ENCODE data around the gene DCHS1.
A peak's percentile ranks its signal among the peaks of the same experiment; 100 is the strongest.

Gene DCHS1

DNA sequence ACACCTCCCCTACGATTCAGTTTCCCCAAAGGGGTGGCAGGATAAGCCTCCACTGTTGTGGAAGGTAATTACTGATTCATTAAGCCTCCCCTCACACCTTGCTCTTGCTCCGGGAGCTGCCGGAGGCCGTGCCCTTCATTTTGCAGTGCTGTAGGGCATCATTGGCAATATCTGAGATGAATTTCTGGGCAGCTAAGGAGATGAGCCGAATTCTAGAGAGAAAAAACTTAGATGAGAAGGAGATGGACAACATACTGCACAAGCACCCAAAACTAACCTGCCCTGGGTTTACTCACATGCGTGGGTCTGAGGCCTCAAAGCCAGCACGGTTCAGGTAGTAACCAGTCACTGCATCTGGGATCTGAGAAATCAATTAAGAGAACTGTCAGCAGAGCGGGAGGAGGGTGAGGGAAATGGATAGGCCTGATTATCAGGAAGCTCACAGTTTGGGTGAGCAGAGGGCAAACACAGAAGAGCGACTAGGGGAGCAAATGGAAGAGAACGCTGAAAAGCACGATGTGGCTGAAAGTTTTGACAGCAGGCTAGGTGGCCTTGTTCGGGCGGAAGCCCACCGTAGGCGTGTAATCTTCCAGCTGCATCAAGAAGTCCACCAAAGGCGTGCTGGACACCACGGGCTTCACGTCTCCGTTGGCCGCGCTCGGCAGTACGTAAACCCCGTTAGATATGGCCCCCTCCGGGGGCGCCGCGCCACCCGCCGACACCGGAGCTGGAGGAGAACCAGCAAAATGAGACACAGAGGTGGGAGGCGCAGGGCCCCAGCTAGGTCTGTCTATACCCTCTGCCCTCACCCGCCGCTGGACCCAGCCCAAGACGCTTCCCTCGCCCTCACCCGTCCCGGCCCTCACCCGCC lies 44.3 kb downstream of the DCHS1 start:
- DNase-seq: peak; percentile 13

DNA sequence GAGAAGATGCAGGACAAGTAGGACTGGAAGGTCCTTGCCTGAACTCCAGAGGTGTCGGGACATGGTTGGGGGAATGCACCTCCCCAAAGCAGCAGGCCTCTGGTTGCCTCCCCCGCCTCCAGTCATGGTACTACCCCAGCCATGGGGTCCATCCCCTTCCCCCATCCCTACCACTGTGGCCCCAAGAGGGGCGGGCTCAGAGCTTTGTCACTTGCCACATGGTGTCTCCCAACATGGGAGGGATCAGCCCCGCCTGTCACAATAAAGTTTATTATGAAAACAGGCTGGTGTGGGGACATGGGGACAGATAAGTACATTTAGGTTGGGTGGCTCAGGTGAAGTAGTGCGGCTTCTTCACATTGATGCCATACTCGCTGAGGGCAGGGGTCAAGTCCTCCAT lies 45.0 kb downstream of the DCHS1 start:
- no peak for DNase-seq

DNA sequence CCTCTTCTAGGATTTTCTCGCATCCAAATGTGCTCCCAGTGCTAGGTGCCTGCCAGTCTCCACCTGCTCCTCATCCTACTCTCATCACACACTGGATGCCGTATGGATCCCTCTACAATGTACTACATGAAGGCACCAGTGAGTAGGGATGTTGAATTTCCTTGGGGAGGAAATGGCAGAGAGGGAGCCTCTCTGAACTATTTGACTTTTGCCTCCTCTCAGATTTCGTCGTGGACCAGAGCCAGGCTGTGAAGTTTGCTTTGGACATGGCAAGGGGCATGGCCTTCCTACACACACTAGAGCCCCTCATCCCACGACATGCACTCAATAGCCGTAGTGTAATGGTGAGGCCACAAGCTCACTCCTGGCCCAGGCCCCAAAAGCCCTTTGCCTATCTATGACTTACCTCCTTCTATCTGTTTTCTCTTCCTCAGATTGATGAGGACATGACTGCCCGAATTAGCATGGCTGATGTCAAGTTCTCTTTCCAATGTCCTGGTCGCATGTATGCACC lies 46.0 kb downstream of the DCHS1 start:
- DNase-seq: no peak

DNA sequence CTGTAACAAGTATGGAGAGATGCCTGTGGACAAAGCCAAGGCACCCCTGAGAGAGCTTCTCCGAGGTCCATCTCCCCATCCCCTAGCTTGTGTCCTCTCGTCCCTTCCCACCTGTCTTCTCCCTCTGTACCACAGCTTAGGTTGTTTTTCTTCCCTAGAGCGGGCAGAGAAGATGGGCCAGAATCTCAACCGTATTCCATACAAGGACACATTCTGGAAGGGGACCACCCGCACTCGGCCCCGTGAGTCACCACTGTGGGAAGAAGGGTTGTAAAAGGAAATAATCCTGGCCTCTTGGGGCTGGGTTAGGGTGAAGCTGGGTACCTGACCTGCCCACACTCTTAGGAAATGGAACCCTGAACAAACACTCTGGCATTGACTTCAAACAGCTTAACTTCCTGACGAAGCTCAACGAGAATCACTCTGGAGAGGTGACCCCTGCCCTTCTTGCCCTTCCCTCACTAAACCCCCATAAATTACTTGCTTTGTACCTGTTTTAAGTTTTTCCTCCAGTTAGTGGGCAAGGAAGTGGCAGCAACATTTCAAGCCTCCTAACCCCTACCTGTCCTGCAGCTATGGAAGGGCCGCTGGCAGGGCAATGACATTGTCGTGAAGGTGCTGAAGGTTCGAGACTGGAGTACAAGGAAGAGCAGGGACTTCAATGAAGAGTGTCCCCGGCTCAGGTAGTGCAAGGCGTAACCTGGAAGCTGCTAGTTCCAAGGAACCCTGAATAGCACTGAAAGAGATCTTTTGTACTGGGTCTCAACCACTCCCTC lies 46.7 kb downstream of the DCHS1 start:
- DNase-seq: no peak

DNA sequence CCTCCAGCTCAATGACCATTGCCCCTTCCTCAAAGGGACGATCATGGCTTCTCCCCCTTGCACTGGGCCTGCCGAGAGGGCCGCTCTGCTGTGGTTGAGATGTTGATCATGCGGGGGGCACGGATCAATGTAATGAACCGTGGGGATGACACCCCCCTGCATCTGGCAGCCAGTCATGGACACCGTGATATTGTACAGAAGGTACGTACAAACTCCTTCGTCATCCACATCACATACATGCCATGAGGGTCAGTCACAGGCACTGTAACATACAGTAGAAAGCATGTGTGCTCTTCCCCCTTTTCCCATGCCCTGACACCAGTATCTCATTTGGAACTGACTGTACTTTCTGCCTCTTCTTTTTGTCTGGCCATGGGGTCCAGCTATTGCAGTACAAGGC lies 47.6 kb downstream of the DCHS1 start:
- no peak for DNase-seq

DNA sequence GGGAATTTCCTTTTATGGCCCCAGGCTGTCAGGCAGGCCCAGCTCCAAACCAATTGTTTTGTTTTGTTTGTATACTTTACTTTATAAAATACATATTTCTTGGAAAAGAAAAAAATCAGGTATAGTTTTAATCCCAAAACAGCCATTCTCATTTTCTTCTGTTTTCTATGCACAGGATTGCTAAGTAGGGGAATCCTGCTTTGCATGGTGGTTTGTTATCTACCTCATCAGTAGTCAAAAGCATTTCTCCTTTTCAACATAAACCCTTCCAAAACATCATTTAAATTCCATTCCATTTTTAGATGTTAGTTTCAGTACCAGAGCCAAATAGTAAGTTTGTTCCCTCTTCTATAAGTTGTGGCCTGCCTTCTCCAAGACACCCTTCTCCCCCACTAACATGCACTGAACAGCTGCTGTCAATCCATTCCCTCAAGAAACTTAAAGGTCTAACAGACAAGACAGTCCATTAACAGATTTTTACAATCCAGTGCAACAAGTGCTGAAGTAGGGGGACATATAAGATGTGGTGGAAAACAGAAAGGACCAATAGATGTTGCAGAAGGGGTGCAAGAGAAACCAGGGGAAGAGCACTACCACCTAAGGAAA lies 48.3 kb downstream of the DCHS1 start:
- no peak for DNase-seq

DNA sequence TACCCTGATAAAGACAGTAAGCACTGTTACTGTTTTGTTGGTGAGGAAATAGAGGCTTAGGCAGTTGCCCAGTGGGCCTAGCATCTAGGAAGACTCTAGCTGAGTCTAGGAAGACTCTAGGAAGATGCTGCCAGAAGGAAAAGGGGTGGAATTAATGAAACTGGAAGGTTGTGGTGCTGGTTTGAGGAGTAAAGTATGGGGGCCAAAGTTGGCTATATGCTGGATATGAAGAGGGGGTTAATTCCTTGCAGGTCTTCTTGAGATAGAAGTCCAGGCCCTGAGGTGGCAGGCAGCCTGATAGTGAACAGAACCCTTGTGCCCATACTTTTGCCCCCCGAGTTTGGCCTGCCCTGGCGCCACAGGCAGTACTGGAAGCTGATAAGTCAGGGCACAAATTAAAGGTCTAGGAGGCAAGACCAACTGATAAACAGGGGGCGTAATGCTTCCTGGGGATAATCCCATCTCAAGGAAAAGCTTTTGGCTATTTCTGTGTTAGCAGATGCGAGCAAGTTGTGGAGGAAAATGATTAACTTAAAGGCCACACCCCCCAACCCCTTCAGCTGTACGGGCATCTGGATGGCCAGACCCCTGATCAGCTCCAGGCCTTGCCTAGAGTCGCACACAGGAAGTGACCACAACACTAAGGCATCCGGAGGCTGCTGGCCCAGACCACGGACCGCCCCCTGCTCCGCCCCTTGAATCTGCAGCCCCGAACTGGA lies 49.0 kb downstream of the DCHS1 start:
- peak; percentile 98 for DNase-seq

DNA sequence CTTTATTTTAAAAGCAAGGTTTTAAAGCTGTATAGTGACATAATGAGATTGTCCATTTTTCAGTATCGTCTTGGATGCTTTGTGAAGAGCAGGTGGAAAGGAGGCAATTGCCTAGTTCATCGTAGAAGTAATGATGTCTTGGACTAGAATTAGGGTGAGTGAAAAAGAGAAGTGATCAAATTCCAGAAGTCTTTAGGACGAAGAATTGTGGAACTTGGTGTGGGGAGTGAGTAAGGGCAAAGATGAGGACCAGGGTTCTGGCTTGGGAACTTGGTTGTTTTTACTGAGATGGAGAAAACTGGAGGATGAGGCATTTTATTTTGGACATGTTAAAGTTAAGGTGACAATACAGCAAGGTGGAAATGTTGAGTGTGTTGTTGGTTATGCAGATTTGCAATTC lies 50.8 kb downstream of the DCHS1 start:
- no peak for DNase-seq

DNA sequence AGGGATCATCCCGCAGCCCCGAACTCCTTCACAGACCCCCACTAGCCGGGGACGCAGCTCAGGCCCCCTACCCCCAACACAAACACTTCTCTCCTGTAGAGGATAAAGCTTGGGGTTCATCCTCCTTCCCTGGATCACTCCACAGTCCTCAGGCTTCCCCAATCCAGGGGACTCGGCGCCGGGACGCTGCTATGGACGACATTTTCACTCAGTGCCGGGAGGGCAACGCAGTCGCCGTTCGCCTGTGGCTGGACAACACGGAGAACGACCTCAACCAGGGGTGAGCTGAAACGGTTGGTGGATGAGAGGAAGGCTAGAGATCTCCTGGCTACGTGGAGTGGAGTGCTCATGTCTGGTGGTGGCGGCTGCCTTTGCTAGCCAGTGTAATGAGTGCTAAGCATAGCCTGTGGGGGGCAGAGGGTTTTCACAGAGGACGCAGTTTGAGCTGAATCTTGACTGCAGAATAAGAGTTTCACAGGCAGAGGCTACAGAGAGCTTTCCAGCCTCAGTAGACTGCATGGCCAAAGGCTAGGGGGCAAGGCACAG lies 51.5 kb downstream of the DCHS1 start:
- peak; percentile 73 for DNase-seq

DNA sequence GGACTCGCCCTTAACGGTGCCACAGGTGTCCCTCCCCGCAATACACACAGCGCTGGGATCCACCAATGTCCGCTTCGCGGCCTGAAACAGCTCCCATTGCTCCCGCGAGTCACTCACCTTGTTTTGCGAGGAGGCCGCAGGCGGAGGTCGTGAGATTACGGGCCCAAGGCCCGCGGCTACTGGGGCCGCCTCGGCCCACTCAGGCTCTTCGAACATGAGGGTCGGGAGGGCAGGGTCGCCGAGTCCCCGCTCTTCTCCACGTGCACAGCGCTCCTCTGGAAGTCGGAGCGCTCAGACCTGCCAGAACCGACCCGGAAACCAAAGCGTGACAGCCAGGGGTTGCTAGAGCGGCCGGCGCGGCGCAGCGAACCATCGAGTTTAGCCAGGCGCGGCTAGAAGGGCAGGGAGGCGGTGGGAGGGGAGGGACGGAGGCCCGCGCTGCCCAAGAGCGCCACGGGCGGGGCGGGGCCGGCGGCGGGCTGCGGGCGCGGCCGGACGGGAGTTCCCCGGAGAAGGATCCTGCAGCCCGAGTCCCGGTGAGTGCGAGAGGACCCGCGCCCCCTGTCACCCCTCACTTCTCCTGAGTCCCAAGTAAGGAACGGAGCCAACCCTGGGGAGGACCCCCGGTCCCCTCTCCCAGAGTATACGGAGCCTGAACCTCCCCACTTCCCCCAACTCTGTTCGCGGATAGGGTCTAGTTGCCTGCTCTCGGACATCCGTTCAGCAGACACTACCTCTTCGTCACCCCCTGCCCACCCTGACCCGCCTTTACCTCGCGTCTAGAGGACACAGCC lies 52.1 kb downstream of the DCHS1 start, which contains the start of the genes ILK and RRP8:
TSS of gene ILK (plus strand) at position 488 of the 794 bp plus-strand sequence. CDS start 498 bp downstream, outside the sequence.
TSS of gene RRP8 (minus strand) at position 330 of the 794 bp plus-strand sequence. CDS start at position 216, 114 bp downstream.
- peak; percentile 86 for DNase-seq

DNA sequence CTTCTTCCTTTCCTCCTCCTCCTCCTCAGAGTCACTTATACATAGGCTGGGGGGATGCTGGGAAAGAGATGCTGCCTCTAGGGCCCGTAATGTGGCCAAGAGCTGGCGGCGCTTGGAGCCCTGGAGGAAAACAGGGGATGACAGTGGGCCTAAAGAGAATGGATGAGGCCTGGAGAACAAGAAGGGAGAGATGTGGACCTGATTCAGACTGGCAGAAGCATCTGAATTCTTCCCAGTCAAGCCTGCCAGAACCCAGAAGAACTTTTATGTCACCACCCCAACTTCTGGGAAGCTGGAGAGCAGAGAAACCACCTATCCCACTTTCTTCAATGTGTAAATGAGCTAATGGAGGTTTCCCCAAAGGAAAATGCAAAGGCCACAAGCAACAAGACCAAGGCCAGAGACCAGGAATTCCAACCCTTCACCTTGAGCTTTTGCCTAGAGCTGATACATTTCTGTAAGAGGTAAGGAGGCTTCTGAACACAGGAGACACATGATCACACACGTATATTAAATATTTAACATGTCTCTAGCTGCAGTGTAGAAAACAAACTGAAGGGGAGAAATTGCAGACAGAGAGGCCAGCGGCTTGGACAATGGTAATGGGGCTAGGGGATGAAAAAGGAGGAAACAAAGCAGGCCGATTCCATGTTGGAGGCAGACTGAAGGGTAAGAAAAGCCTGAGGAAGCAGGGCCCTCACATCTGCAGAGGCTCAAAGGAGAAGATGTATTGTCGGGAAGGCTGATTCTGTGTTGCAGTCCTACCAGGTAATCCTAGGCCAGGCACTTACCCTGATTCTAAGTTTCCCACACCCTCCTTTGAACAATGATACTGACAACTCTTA lies 53.3 kb downstream of the DCHS1 start:
- DNase-seq: no peak

DNA sequence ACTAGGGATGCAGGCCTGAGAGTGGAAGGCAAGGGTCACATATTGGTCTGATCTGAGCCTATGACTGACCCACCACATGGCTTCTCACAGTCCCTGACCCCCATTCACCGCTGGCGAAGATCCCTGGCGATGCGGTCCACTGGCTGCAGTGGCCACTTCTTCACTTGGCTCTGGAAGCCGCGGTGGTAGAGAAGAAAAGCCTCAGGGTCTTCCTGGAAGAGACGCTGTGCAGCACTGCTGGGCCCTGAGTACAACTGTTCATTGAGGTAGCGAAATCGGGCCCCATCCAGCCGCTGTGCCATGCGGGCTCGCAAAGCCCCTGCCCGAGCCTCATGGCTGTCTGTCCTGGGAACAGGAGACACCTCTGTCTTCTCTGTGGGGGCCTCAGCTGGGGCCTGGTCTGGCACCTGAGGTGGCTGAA lies 54.6 kb downstream of the DCHS1 start:
- no peak for DNase-seq

DNA sequence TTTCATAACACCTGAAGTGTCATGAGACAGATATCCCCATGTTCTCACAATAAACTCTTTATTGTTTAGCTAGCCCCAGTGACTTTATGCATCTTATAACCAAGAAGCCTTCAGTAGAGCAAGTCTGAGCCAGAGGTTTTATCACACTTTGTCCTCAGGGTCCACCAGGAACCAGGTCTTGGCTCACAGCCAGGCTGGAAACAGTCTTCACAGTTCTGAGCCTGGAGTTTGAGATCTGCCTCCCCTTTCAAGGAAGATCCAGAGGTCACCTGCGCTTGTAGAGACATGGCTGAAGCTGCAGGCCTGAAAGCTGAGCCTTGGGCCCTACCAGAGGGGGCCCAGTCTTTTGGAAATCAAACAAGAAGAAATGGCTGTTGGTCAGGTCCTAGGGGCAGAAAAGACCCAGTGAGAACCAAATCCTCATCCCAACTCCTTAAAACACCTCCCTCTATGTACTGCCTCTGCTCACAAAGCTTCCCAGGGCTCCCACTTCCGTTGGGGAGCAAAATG lies 55.7 kb downstream of the DCHS1 start:
- DNase-seq: no peak

DNA sequence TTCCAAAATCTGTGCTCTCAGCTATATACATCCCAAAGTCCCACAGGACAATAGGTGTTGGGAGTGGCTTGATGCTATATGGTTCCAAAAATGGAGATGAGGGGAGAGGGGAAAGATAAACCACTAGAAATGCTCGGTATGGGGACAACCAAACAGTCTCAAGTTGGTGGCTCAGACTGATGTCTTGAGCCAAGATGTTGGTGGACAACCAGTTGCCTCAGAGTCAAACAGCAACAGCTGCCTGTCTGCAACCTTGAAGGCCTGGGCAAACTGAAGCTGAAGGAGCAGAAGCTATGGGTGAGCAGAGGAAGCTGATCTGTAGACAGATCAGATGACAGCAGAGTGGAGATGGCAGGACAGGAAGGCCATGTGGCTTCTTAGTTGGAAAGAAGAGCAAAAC lies 56.2 kb downstream of the DCHS1 start:
- DNase-seq: no peak

DNA sequence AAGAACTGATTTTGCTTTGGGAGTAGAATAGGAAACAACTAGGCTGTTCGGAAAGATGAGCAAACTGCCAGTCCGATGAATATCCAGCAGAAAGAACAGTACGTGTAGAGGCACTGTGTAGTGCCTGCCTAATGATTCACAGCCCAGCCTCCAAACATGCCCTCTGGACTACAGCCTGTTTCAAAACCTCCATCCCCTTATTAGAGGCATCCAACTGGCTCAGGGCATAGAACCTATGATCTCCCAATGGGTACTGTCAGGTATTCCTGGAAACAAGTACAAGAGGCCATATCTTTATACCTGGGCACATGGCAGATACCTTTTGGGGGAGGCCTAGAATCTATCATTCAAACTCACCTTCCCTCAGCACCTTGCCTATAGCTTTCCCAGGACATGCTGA lies 57.1 kb downstream of the DCHS1 start:
- no peak for DNase-seq

DNA sequence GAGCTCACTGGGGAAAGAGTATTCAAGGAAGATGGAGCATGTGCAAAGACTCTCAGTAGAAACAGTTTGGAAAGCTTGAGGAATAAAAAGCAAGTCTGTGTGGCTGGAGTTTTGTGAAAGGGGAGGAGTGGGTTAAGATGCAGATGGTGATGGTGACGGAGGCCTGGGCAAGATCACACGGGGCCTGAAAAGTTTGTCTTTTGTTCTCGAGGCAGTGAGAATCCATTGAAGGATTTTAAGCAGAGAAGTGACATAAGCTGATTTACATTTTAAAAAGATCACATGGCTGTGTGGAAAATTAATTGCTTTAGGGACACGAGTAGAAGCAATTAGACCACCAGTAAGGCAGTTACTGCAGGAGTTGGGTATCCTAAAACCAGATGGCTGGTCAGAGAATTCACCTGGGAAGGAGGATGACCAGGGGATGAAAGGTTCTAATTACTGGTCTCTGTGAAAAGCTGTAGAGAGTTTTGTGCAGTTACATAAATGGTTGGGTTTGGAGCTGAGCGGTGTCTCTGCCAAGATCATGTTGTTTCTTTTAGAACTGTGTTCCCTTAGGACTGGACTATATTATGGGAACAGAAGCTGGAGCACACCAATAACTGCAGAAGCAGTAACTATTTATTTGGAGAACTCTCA lies 59.3 kb downstream of the DCHS1 start:
- DNase-seq: no peak

DNA sequence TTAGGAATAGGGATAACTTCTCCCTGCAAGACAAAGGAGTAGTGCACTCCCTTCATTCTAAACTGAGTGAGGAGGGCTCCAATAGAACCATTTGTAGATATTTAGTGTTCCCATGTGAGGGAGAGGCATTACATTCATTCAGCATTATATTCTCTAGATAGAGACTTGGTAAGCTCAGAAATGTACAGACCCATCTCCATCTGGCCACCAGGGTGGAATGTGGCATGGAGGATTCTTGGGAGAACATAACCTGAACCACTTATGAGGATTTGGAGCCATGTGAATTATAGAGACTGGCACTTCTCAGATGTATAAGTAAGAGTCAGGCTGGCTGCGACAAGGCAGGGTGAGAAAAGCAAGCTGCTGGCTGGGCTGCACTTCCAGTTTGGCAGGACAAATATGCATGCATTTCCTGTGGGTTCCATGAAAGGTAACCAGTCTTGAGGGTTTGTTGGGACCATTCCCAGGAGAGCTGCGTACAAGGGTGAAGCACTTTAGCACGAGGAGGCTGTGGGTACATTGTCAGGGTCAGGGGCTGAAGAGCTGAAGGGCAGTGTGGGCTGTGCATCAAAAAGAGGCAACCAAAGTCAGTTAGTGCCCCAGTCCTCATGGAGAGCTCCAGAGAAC lies 61.4 kb downstream of the DCHS1 start:
- no peak for DNase-seq

DNA sequence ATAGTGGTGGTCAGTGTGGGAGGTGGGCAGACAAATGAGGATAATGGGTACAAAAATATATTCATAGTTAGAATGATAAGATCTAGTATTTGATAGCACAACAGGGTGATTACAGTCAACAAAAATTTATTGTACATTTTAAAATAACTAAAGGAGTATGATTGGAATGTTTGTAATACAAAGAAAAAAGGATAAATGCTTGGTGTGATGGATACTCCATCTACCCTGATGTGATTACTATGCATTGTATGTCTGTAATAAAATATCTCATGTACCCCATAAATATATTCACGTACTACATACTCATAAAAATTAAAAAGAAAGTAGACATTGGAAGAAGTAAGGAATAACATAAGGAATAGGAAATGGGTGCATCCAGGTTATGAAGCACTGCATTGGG lies 67.6 kb downstream of the DCHS1 start:
- no peak for DNase-seq

DNA sequence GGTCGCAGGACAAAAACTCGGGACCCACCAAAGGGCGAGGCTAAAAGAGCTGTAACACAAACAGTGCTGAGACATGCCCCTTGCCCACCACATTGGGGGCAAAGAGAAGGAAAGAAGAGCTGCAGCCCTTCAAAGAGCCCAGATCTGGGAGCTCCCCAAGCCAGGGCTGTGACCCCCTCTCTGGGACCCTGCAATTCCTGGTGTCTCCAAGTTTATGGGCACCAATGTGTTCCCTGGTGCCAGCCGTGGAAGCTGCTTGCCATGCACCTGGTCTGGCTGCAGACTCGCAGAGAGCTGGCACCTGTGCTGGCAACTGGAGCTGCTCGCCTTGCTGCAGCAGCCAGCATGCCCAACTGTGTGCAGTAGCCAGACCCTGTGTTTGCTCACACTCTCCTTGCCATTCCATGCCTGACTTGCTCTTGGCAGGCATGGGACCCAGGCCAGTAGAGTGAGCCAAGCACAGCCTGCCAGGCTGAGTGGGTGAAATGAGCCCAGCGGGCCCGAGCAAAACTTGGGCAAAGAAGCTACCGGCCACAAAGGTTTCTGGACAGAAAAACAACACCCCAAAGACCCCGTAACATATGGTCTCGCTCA lies 68.2 kb downstream of the DCHS1 start:
- DNase-seq: no peak

All from kidney glomerular epithelial cell (primary cell).